KBM-7 (cell line): ENCODE data around the gene FDPS.
A peak's percentile ranks its signal among the peaks of the same experiment; 100 is the strongest.

ENCODE experiments used
- DNase-seq: peaks from one replicate; pipeline ENCODE4 v3.0.0-alpha.2; 2015
- in situ Hi-C: fragments of 300-500 bp; cut with MboI; formaldehyde crosslinking; loops from 2 replicates; pipeline ENCODE4 v1.14.3; 2020; ENCODE audit warnings: low sequenced_read_pairs, low pct_unique_long_range_greater_than_20kb, mixed read lengths

Gene FDPS

GRCh38 chr1:155308493-155309422 is at the start of gene FDPS:
Gene FDPS, plus strand, starts transcription at chr1:155308866. Its CDS starts 924 bp downstream, at chr1:155309790.
- in situ Hi-C loops: no loop called here
- peak; percentile 99 for DNase-seq

- in situ Hi-C loops: no loop called here
- no peak for DNase-seq
Observed at GRCh38 chr1:155260276-155260675, 48.4 kb upstream of the FDPS start.

- peak; percentile 48 for DNase-seq
- in situ Hi-C loops: no loop called here
Observed at GRCh38 chr1:155261493-155261851, 47.2 kb upstream of the FDPS start.

- DNase-seq: peak; percentile 97
- in situ Hi-C loops: no loop called here
Observed at GRCh38 chr1:155261852-155262673, 46.6 kb upstream of the FDPS start, which contains the start of gene SCAMP3. Gene SCAMP3, minus strand, starts transcription at chr1:155262360. Its CDS starts 209 bp downstream, at chr1:155262151.

- in situ Hi-C loops: no loop called here
- no peak for DNase-seq
Observed at GRCh38 chr1:155263067-155263466, 45.6 kb upstream of the FDPS start.

- no peak for DNase-seq
- in situ Hi-C loops: no loop called here
Observed at GRCh38 chr1:155266553-155266952, 42.1 kb upstream of the FDPS start.

- DNase-seq: no peak
- in situ Hi-C loops: no loop called here
Observed at GRCh38 chr1:155267373-155267772, 41.3 kb upstream of the FDPS start.

- in situ Hi-C loops: no loop called here
- no peak for DNase-seq
Observed at GRCh38 chr1:155268630-155269029, 40.0 kb upstream of the FDPS start.

- in situ Hi-C loops: no loop called here
Observed at GRCh38 chr1:155269381-155269780, 39.3 kb upstream of the FDPS start.

GRCh38 chr1:155272466-155273342 is 36.0 kb upstream of the FDPS start:
- in situ Hi-C loops: no loop called here
- DNase-seq: peak; percentile 39

More at GRCh38 chr1:155269381-155269780, 39.3 kb upstream of the FDPS start:
- DNase-seq: no peak

GRCh38 chr1:155273343-155274245 is 35.1 kb upstream of the FDPS start, which contains the start of gene CLK2:
Gene CLK2, minus strand, starts transcription at chr1:155273504. Its CDS starts 2,527 bp downstream, at chr1:155270977.
- peak; percentile 97 for DNase-seq
- in situ Hi-C loops: no loop called here

GRCh38 chr1:155277070-155277901 is 31.4 kb upstream of the FDPS start, which contains the start of gene HCN3:
Gene HCN3, plus strand, starts transcription at chr1:155277463. Its CDS starts 128 bp downstream, at chr1:155277591.
- in situ Hi-C loops: no loop called here

GRCh38 chr1:155277902-155278688 is 30.6 kb upstream of the FDPS start:
- in situ Hi-C loops: no loop called here

More at GRCh38 chr1:155277070-155277901, 31.4 kb upstream of the FDPS start, which contains the start of gene HCN3:
- DNase-seq: peak; percentile 97

GRCh38 chr1:155278689-155279160 is 29.9 kb upstream of the FDPS start:
- in situ Hi-C loops: no loop called here
- DNase-seq: no peak

More at GRCh38 chr1:155277902-155278688, 30.6 kb upstream of the FDPS start:
- peak; percentile 67 for DNase-seq

- in situ Hi-C loops: no loop called here
- no peak for DNase-seq
Observed at GRCh38 chr1:155279268-155279667, 29.4 kb upstream of the FDPS start.

GRCh38 chr1:155282488-155283091 is 26.1 kb upstream of the FDPS start:
- no peak for DNase-seq
- in situ Hi-C loops: no loop called here
